ENCODE data around the gene RGS16. TPM values are rescaled to one million over a fixed set of nuclear protein-coding genes. Genes with fewer than 3 reads are reported as not detected.

Gene RGS16
- 10 to 100 TPM; 23.4 to 23.5 TPM for total RNA-seq
- 36.3 to 65.6 reads per million in 2 donors for total RNA-seq

- no peaks in the 10 kb centered on the region for H3K9me3 ChIP-seq (ENCODE audit: control insufficient read depth, low read length, poor library complexity, severe bottlenecking)
- peak; percentile 82 to 86 (median 83) for DNase-seq
- H3K27me3 Mint-ChIP-seq: peaks cover 13% of the 10 kb centered on the region
- ATAC-seq: peak; percentile 87
- H3K27ac Mint-ChIP-seq: no peak within 1 kb of the TSS
- peak within 1 kb of the TSS; percentile 90 for H3K4me3 Mint-ChIP-seq
- H3K4me1 Mint-ChIP-seq: peaks cover 22% of the 10 kb centered on the region
- H3K36me3 Mint-ChIP-seq (ENCODE audit: low read depth): peaks cover 2% of the 10 kb centered on the region
Measured at GRCh38 chr1:182604175-182605164, at the start of gene RGS16. Gene RGS16, minus strand, starts transcription at chr1:182604389. Its CDS starts 130 bp downstream, at chr1:182604259.

GRCh38 chr1:182653986-182654385 lies 49.8 kb upstream of the RGS16 start:
- H3K4me3 Mint-ChIP-seq: no peak overlapping the region

GRCh38 chr1:182652933-182653332 lies 48.7 kb upstream of the RGS16 start:
- Mint-ChIP-seq H3K4me3 (no peak overlapping the region), H3K36me3 (ENCODE audit: low read depth) (no peaks in the 10 kb centered on the region), H3K27ac (no peak overlapping the region), H3K4me1 (peaks cover 11% of the 10 kb centered on the region), H3K27me3 (peaks cover 17% of the 10 kb centered on the region)
- no peaks in the 10 kb centered on the region for H3K9me3 ChIP-seq (ENCODE audit: control insufficient read depth, low read length, poor library complexity, severe bottlenecking)
- DNase-seq (no peak), ATAC-seq (no peak)

More at GRCh38 chr1:182653986-182654385, 49.8 kb upstream of the RGS16 start:
- no peak for DNase-seq
- Mint-ChIP-seq H3K36me3 (ENCODE audit: low read depth) (no peaks in the 10 kb centered on the region), H3K4me1 (peaks cover 9% of the 10 kb centered on the region), H3K27ac (no peak overlapping the region), H3K27me3 (peaks cover 13% of the 10 kb centered on the region)
- no peak for ATAC-seq
- H3K9me3 ChIP-seq (ENCODE audit: control insufficient read depth, low read length, poor library complexity, severe bottlenecking): no peaks in the 10 kb centered on the region

- peaks cover 8% of the 10 kb centered on the region for H3K27me3 Mint-ChIP-seq
Measured at GRCh38 chr1:182651339-182651724, 47.1 kb upstream of the RGS16 start.

GRCh38 chr1:182650678-182651338 lies 46.6 kb upstream of the RGS16 start:
- no peaks in the 10 kb centered on the region for H3K36me3 Mint-ChIP-seq (ENCODE audit: low read depth)
- H3K4me3 Mint-ChIP-seq: no peak overlapping the region
- ATAC-seq (no peak), DNase-seq (no peak)
- H3K4me1 Mint-ChIP-seq: peaks cover 8% of the 10 kb centered on the region
- H3K27ac Mint-ChIP-seq: no peak overlapping the region
- peaks cover 8% of the 10 kb centered on the region for H3K27me3 Mint-ChIP-seq
- no peaks in the 10 kb centered on the region for H3K9me3 ChIP-seq (ENCODE audit: control insufficient read depth, low read length, poor library complexity, severe bottlenecking)

More at GRCh38 chr1:182651339-182651724, 47.1 kb upstream of the RGS16 start:
- no peaks in the 10 kb centered on the region for H3K36me3 Mint-ChIP-seq (ENCODE audit: low read depth)
- peaks cover 8% of the 10 kb centered on the region for H3K4me1 Mint-ChIP-seq
- DNase-seq (no peak), ATAC-seq (no peak)
- no peak overlapping the region for H3K4me3 Mint-ChIP-seq
- no peak overlapping the region for H3K27ac Mint-ChIP-seq
- no peaks in the 10 kb centered on the region for H3K9me3 ChIP-seq (ENCODE audit: control insufficient read depth, low read length, poor library complexity, severe bottlenecking)

GRCh38 chr1:182649041-182649440 lies 44.9 kb upstream of the RGS16 start:
- Mint-ChIP-seq H3K4me1 (peaks cover 8% of the 10 kb centered on the region), H3K27ac (no peak overlapping the region), H3K36me3 (ENCODE audit: low read depth) (no peaks in the 10 kb centered on the region), H3K27me3 (peaks cover 8% of the 10 kb centered on the region), H3K4me3 (no peak overlapping the region)
- no peak for DNase-seq
- no peaks in the 10 kb centered on the region for H3K9me3 ChIP-seq (ENCODE audit: control insufficient read depth, low read length, poor library complexity, severe bottlenecking)
- no peak for ATAC-seq

GRCh38 chr1:182646739-182647138 lies 42.5 kb upstream of the RGS16 start:
- Mint-ChIP-seq H3K4me1 (peaks cover 8% of the 10 kb centered on the region), H3K27ac (no peak overlapping the region)

GRCh38 chr1:182644886-182645285 lies 40.7 kb upstream of the RGS16 start:
- no peak overlapping the region for H3K27ac Mint-ChIP-seq
- no peak for DNase-seq
- no peak overlapping the region for H3K4me3 Mint-ChIP-seq
- H3K9me3 ChIP-seq (ENCODE audit: control insufficient read depth, low read length, poor library complexity, severe bottlenecking): no peaks in the 10 kb centered on the region
- no peaks in the 10 kb centered on the region for H3K36me3 Mint-ChIP-seq (ENCODE audit: low read depth)
- ATAC-seq: no peak
- peaks cover 5% of the 10 kb centered on the region for H3K4me1 Mint-ChIP-seq
- H3K27me3 Mint-ChIP-seq: peaks cover 8% of the 10 kb centered on the region

More at GRCh38 chr1:182646739-182647138, 42.5 kb upstream of the RGS16 start:
- ATAC-seq (no peak), DNase-seq (no peak)
- Mint-ChIP-seq H3K27me3 (peaks cover 8% of the 10 kb centered on the region), H3K4me3 (no peak overlapping the region), H3K36me3 (ENCODE audit: low read depth) (no peaks in the 10 kb centered on the region)
- H3K9me3 ChIP-seq (ENCODE audit: control insufficient read depth, low read length, poor library complexity, severe bottlenecking): no peaks in the 10 kb centered on the region

GRCh38 chr1:182643699-182644098 lies 39.5 kb upstream of the RGS16 start:
- DNase-seq: no peak
- Mint-ChIP-seq H3K4me1 (peaks cover 5% of the 10 kb centered on the region), H3K27ac (no peak overlapping the region), H3K36me3 (ENCODE audit: low read depth) (no peaks in the 10 kb centered on the region), H3K27me3 (peaks cover 8% of the 10 kb centered on the region), H3K4me3 (no peak overlapping the region)
- ATAC-seq: no peak
- H3K9me3 ChIP-seq (ENCODE audit: control insufficient read depth, low read length, poor library complexity, severe bottlenecking): no peaks in the 10 kb centered on the region

GRCh38 chr1:182642461-182642860 lies 38.3 kb upstream of the RGS16 start:
- H3K9me3 ChIP-seq (ENCODE audit: control insufficient read depth, low read length, poor library complexity, severe bottlenecking): no peaks in the 10 kb centered on the region
- no peak for DNase-seq
- Mint-ChIP-seq H3K27me3 (peaks cover 5% of the 10 kb centered on the region), H3K27ac (no peak overlapping the region), H3K36me3 (ENCODE audit: low read depth) (no peaks in the 10 kb centered on the region), H3K4me3 (no peak overlapping the region), H3K4me1 (peaks cover 3% of the 10 kb centered on the region)
- ATAC-seq: no peak

- Mint-ChIP-seq H3K4me1 (peaks cover 3% of the 10 kb centered on the region), H3K27me3 (peaks cover 9% of the 10 kb centered on the region), H3K4me3 (no peak overlapping the region), H3K36me3 (ENCODE audit: low read depth) (no peaks in the 10 kb centered on the region), H3K27ac (no peak overlapping the region)
- ATAC-seq: no peak
- no peaks in the 10 kb centered on the region for H3K9me3 ChIP-seq (ENCODE audit: control insufficient read depth, low read length, poor library complexity, severe bottlenecking)
- no peak for DNase-seq
Measured at GRCh38 chr1:182641561-182641960, 37.4 kb upstream of the RGS16 start.

GRCh38 chr1:182639330-182639729 lies 35.1 kb upstream of the RGS16 start:
- no peak overlapping the region for H3K4me3 Mint-ChIP-seq
- no peaks in the 10 kb centered on the region for H3K9me3 ChIP-seq (ENCODE audit: control insufficient read depth, low read length, poor library complexity, severe bottlenecking)
- H3K27me3 Mint-ChIP-seq: peaks cover 9% of the 10 kb centered on the region
- no peak overlapping the region for H3K27ac Mint-ChIP-seq
- H3K36me3 Mint-ChIP-seq (ENCODE audit: low read depth): no peaks in the 10 kb centered on the region
- ATAC-seq: no peak
- no peak for DNase-seq
- peaks cover 3% of the 10 kb centered on the region for H3K4me1 Mint-ChIP-seq

- peaks cover 10% of the 10 kb centered on the region for H3K4me1 Mint-ChIP-seq
- ATAC-seq: no peak
- no peak for DNase-seq
- H3K27me3 Mint-ChIP-seq: peaks cover 9% of the 10 kb centered on the region
- no peak overlapping the region for H3K4me3 Mint-ChIP-seq
- H3K27ac Mint-ChIP-seq: no peak overlapping the region
- H3K9me3 ChIP-seq (ENCODE audit: control insufficient read depth, low read length, poor library complexity, severe bottlenecking): no peaks in the 10 kb centered on the region
- H3K36me3 Mint-ChIP-seq (ENCODE audit: low read depth): no peaks in the 10 kb centered on the region
Measured at GRCh38 chr1:182637769-182638168, 33.6 kb upstream of the RGS16 start.

Data from T-helper 17 cell (primary cell).